Thymus (tissue), 11 donors: ENCODE measurements around the gene ST3GAL3. TPM values are rescaled to one million over a fixed set of nuclear protein-coding genes. Genes with fewer than 3 reads are reported as not detected.
"Not testable (repeated sequence)": the region's sequence is repeated elsewhere in the genome, so short reads cannot be mapped to it uniquely, and the experiment has no call there.

Experiments
- DNase-seq, 9 donors: peaks; one replicate each; pipeline ENCODE4 v3.0.0-alpha.2; 2013; ENCODE audit warnings: low spot score in 9 of 9, low read depth in 6 of 9, missing footprints in 1 of 9
- H3K27ac ChIP-seq, 2 donors: one replicate each; pipeline ENCODE4 v1.5.1; 2013; ENCODE audit warnings: control low read depth in 1 of 2, low read depth in 1 of 2, low read length in 1 of 2, mild to moderate bottlenecking in 1 of 2, moderate library complexity in 1 of 2
- H3K27me3 ChIP-seq, 2 donors: one replicate each; pipeline ENCODE4 v1.5.1; 2013; ENCODE audit warnings: low read length in 1 of 2; ENCODE audit not compliant: control insufficient read depth in 2 of 2, insufficient read depth in 1 of 2
- H3K36me3 ChIP-seq, 2 donors: one replicate each; pipeline ENCODE4 v1.5.1; 2013; ENCODE audit warnings: low read length in 1 of 2, mild to moderate bottlenecking in 1 of 2, moderate library complexity in 1 of 2; ENCODE audit not compliant: control insufficient read depth in 2 of 2, insufficient read depth in 2 of 2
- H3K4me1 ChIP-seq, 2 donors: one replicate each; pipeline ENCODE4 v1.5.1; 2013; ENCODE audit warnings: low read length in 2 of 2; ENCODE audit not compliant: control insufficient read depth in 2 of 2, insufficient read depth in 2 of 2
- H3K4me3 ChIP-seq, 2 donors: one replicate each; pipeline ENCODE4 v1.5.1; 2013; ENCODE audit warnings: low read length in 2 of 2, control low read depth in 1 of 2, mild to moderate bottlenecking in 1 of 2
- H3K9me3 ChIP-seq, 2 donors: one replicate each; pipeline ENCODE4 v1.5.1; 2013; ENCODE audit warnings: low read length in 1 of 2, mild to moderate bottlenecking in 1 of 2; ENCODE audit not compliant: control insufficient read depth in 2 of 2, insufficient read depth in 1 of 2
- WGBS: extraction: QIAGEN DNeasy Blood & Tissue Kit; methylation state at CpG from one replicate; pipeline ENCODE4 v1.1.7; 2013; 5-methylcytosine and 5-hydroxymethylcytosine counted together
- polyA plus RNA-seq: library from polyadenylated mRNA; stranded (reverse); fragments of 200-250 nt; gene quantifications from one replicate; pipeline ENCODE4 v1.2.3, GENCODE V29; 2013
- total RNA-seq: library from RNA; stranded (reverse); fragments of 120-200 nt; gene quantifications from one replicate; pipeline ENCODE4 v1.2.4, GENCODE V29; 2013
- donor health status: healthy.

ST3GAL3 gene
- total and polyA plus RNA-seq, 2 donors: 5.4 to 10.1 TPM

DNA sequence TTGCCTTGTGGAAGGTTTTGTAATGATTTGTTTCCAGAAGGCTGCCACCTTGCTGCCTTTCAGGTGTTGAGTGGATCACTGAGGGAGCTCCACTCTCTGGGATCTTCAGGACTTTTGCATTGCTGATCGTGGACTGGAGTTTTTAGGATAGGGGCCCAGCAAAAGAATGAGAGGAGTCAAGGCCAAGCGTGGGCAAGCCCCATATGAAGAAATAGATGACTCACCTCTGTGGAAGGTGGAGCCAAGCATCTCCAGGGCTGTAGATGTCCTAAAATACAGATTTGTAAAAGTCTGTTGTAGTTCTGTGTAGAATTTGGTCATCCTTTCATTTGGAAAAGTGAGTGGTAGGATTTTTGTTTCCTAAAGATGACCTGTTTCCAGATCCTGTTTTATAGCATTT lies 67.0 kb downstream of the ST3GAL3 start:
- no peak for DNase-seq
- Histone ChIP-seq H3K36me3 (peaks cover 0 to 3% of the 10 kb centered on the region in 2 donors), H3K4me3 (no peak overlapping the region), H3K27me3 (no peaks in the 10 kb centered on the region), H3K4me1 (no peaks in the 10 kb centered on the region), H3K9me3 (peaks cover 0 to 4% of the 10 kb centered on the region in 2 donors), H3K27ac (no peak overlapping the region)
- 96% methylated on average over 2 of the region's 2 CpGs for WGBS

DNA sequence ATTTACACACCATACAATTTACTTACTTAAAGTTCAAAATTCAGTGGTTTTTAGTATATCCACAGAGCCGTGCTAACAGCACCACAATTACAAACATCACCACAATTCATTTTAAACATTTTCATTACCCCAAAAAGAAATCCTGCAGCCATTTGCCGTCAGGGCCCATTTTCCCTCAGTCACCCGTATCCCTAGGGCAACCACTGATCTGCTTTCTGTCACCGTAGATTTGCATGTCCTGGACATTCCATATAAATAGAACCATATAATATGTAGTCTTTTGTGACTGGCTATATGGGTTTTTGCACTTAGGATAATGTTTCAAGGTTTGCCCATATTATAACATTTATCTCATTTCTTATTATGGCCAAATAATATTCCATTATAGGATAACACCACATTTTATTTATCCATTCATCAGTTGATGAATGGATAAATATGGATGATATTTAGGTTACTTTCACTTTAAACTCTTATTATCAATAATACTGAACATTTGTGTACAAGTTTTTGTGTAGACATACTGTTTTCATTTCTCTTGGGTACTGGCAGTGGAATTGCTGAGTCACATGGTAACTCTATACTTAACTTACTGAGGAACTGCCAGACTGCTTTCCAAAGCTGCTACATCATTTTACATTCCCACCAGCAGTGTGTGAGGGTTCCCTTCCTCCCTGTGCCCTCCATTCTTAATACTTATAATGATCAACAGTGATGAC lies 68.9 kb downstream of the ST3GAL3 start:
- no peaks in the 10 kb centered on the region for H3K4me1 ChIP-seq
- H3K36me3 ChIP-seq: peaks cover 0 to 3% of the 10 kb centered on the region in 2 donors
- no peaks in the 10 kb centered on the region for H3K27me3 ChIP-seq
- no peak for DNase-seq
- peaks cover 0 to 4% of the 10 kb centered on the region in 2 donors for H3K9me3 ChIP-seq
- no peak overlapping the region for H3K4me3 ChIP-seq
- H3K27ac ChIP-seq: no peak overlapping the region
- 98% methylated on average over 4 of the region's 4 CpGs for WGBS

DNA sequence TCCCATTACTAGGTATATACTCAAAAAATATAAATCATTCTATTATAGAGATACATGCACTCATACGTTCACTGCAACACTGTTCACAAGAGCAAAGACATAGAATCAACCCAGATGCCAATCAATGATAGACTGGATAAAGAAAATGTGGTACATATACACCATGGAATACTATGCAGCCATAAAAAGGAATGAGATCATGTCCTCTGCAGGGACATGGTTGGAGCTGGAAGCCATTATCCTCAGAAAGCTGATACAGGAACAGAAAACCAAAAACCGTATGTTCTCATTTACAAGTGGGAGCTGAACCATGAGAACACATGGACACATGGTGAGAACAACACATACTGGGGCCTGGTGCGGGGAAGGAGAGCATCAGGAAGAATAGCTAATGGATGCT lies 70.6 kb downstream of the ST3GAL3 start:
- H3K9me3 ChIP-seq, H3K4me1 ChIP-seq, DNase-seq, H3K27me3 ChIP-seq, H3K27ac ChIP-seq, H3K36me3 ChIP-seq, H3K4me3 ChIP-seq: not testable (repeated sequence)
- WGBS: 98% methylated on average over 3 of the region's 3 CpGs

DNA sequence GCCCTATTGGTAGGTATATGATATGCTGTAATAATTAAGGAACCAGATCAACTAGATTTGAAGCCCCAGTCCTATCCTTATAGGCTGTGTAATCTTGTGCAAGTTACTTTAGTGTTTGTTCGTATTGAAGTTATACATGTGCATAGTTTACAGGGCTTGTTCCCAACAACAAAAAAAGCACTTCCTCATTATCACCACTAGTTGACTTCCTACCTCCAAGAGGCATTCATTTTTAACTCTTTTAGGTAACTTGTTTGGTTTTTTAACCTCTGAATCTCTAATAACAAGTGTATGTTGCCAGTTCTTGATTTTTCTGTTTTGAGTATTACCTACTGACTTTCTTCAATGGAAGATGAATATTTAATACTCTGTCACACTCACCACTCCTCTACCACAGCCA lies 71.9 kb downstream of the ST3GAL3 start:
- Histone ChIP-seq H3K27ac (no peak overlapping the region), H3K4me3 (no peak overlapping the region), H3K36me3 (peaks cover 0 to 3% of the 10 kb centered on the region in 2 donors), H3K4me1 (no peaks in the 10 kb centered on the region), H3K27me3 (no peaks in the 10 kb centered on the region), H3K9me3 (peaks cover 0 to 4% of the 10 kb centered on the region in 2 donors)
- 94% methylated on average over 1 of the region's 1 CpG for WGBS
- no peak for DNase-seq

DNA sequence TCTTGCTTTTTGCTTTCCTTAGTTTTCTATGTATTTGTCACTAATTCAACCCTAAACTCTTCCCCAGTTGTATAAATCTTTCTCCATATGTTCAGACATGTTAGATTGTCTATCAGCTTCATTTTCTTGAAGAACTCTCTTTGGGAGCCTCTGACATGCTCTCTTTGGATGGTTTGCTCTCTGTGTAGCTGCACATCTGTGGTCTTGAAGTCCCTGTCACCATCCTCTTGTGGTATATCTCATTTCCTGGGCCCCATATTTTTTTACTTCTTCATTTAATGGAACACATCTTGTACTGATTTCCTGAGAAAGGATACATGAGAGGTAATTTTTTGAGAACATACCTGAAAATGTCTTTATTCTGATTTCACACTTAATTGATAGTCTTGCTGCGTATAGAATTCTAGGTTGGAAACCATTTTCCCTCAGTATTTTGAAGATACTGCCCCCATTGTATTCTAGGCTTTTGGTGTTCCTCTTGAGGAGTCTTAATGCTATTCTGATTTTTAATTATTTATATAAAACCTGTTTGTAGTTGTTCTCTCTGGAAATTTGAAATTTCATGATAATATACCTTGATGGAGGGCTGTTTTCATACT lies 72.6 kb downstream of the ST3GAL3 start:
- Histone ChIP-seq H3K27ac (no peak overlapping the region), H3K9me3 (peaks cover 0 to 4% of the 10 kb centered on the region in 2 donors), H3K36me3 (no peaks in the 10 kb centered on the region), H3K27me3 (no peaks in the 10 kb centered on the region), H3K4me3 (no peak overlapping the region), H3K4me1 (no peaks in the 10 kb centered on the region)
- peak in 3 of 9 donors; percentile 9 to 31 (median 16) for DNase-seq
- WGBS: 95% methylated on average over 1 of the region's 1 CpG

DNA sequence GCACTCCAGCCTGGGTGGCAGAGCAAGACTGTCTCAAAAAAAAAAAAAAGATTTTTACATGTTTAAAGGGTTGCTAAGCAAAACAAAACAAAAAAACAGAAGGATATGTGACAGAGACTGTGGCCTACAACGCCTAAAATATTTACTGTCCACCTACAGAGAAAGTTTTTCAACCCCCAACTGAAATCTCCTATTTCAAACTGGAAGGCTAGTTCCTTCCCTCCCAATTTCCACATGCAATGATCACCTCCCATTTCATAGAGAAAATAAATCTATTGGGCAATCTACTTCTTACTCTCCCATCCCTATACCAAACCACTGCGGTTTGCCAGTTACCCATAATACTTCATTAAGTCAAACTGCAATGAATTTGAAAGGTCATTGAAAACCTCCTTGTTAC lies 74.2 kb downstream of the ST3GAL3 start:
- Histone ChIP-seq H3K9me3 (peaks cover 0 to 4% of the 10 kb centered on the region in 2 donors), H3K36me3 (no peaks in the 10 kb centered on the region), H3K27ac (no peak overlapping the region), H3K4me1 (no peaks in the 10 kb centered on the region), H3K4me3 (no peak overlapping the region), H3K27me3 (no peaks in the 10 kb centered on the region)
- no peak for DNase-seq
- WGBS: 93% methylated on average over 2 of the region's 2 CpGs

DNA sequence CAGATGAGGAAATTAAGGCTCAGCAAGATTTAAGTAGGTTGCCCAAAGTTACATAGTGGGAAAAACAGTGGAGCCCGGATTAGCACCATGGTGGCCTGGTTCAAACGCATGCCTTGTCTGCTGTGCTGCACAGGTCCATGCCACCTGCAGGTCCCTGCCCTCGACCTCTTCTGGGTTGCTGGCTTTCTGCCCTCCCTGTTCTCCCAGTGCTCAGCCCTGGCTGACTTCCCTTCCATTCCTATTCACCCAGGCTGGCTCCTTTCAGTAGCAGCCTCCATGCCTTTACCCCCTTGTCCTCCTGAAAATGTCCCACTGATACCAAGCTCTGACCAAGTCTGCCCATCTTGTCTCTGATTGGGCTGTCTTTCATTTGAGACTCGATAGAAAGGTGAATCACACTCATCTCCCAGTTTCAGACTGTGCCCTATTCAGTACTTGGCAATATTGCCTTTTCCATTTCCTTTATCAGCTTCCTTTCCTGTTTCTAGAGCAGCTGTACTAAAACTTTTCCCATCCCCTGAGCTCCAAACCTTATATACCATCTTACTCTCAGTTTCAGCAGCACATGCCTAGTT lies 75.8 kb downstream of the ST3GAL3 start:
- H3K4me3 ChIP-seq: no peak overlapping the region
- DNase-seq: no peak
- H3K36me3 ChIP-seq: no peaks in the 10 kb centered on the region
- no peak overlapping the region for H3K27ac ChIP-seq
- H3K4me1 ChIP-seq: no peaks in the 10 kb centered on the region
- 94% methylated on average over 4 of the region's 4 CpGs for WGBS
- H3K27me3 ChIP-seq: no peaks in the 10 kb centered on the region
- H3K9me3 ChIP-seq: peaks cover 0 to 4% of the 10 kb centered on the region in 2 donors

DNA sequence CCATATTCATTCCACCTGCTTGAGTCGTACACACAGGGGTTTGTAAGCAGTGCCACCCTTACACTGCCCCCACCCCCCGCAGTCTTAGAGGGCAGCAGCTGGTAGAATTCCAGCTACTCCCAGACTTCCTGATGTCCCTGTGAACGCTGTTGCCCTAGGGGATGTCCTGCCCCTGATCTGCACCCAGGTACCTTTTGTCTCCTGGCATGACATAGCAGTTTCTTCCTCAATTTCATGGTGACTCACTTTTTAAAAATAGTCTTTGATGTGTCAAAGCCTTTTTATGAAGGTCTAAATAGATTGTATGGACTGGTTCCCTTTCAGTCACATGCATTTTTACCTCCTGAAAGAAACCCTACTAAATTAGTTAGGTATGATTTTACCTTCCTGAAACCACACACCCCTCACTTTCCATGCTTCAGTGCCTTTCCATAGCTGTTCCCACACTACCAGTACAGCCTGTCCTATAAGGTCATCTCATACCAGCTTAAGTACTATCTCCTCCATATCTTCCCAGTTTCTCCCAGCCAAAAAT lies 76.4 kb downstream of the ST3GAL3 start:
- no peak overlapping the region for H3K4me3 ChIP-seq
- no peaks in the 10 kb centered on the region for H3K36me3 ChIP-seq
- DNase-seq: no peak
- H3K27ac ChIP-seq: no peak overlapping the region
- H3K27me3 ChIP-seq: no peaks in the 10 kb centered on the region
- peaks cover 0 to 4% of the 10 kb centered on the region in 2 donors for H3K9me3 ChIP-seq
- H3K4me1 ChIP-seq: no peaks in the 10 kb centered on the region
- 87% methylated on average over 3 of the region's 3 CpGs for WGBS
